ENCODE measurements around the gene AHCYL2. TPM values are rescaled to one million over a fixed set of nuclear protein-coding genes. Genes with fewer than 3 reads are reported as not detected.

The AHCYL2 gene
- polyA plus RNA-seq, 3 donors = 10.7 to 14.6 (median 12.1) TPM

- Mint-ChIP-seq H3K4me1 (peaks cover 2% of the 10 kb centered on the region), H3K36me3 (peaks cover 26 to 29% of the 10 kb centered on the region in 2 donors), H3K4me3 (no peak overlapping the region), H3K9me3 (no peaks in the 10 kb centered on the region), H3K27me3 (ENCODE audit: low read depth in 3 of 3) (peaks cover 0 to 2% (median 0%) of the 10 kb centered on the region in 3 donors), H3K27ac (no peak overlapping the region)
- no peak for TF ChIP-seq CTCF (IDR thresholded peaks at IDR 0.05)
- Histone ChIP-seq H4K20me1 (ENCODE audit: insufficient read depth, low read length) (peaks cover 13% of the 10 kb centered on the region), H3K9ac (ENCODE audit: insufficient read depth, low read length, poor library complexity, severe bottlenecking) (no peak overlapping the region), H3K4me3 (replicated peaks in 1 of 3; ENCODE audit: low read depth in 2 of 3, low read length in 3 of 3) (no peak overlapping the region), H3K79me2 (ENCODE audit: insufficient read depth, low read length) (no peaks in the 10 kb centered on the region), H3K27me3 (ENCODE audit: control insufficient read depth in 2 of 2, insufficient read depth in 2 of 2, low read length in 2 of 2) (no peaks in the 10 kb centered on the region), H3K36me3 (replicated peaks in 1 of 2; ENCODE audit: control insufficient read depth in 1 of 2, insufficient read depth in 2 of 2, low read length in 2 of 2) (peaks cover 0 to 7% of the 10 kb centered on the region in 2 donors), H3K4me1 (ENCODE audit: control insufficient read depth in 1 of 2, insufficient read depth in 2 of 2, low read length in 2 of 2) (no peaks in the 10 kb centered on the region), H3K27ac (ENCODE audit: low read depth in 1 of 2, low read length in 2 of 2) (no peak overlapping the region), H3K9me3 (replicated peaks in 1 of 2; ENCODE audit: control insufficient read depth in 1 of 2, insufficient read depth in 1 of 2, low read length in 2 of 2) (no peaks in the 10 kb centered on the region), H3K4me2 (replicated peaks; ENCODE audit: extremely low read depth, low read length, poor library complexity, severe bottlenecking) (no peak overlapping the region), H2AFZ (ENCODE audit: insufficient read depth, low read depth, low read length, poor library complexity, severe bottlenecking) (no peak overlapping the region)
- whole genome bisulfite sequencing (ENCODE audit: insufficient coverage) = 100% methylated on average over 2 of the region's 5 CpGs
- intact Hi-C loops (cut with micrococcal nuclease) = no loop called here
- DNase-seq = no peak
Observed at GRCh38 chr7:129311429-129311828, 86.6 kb downstream of the AHCYL2 start.

GRCh38 chr7:129313282-129313681, 88.5 kb downstream of the AHCYL2 start:
- Histone ChIP-seq H4K20me1 (ENCODE audit: insufficient read depth, low read length) (peaks cover 2% of the 10 kb centered on the region), H3K4me1 (ENCODE audit: control insufficient read depth in 1 of 2, insufficient read depth in 2 of 2, low read length in 2 of 2) (no peaks in the 10 kb centered on the region), H3K9ac (ENCODE audit: insufficient read depth, low read length, poor library complexity, severe bottlenecking) (no peak overlapping the region), H3K79me2 (ENCODE audit: insufficient read depth, low read length) (no peaks in the 10 kb centered on the region), H3K36me3 (replicated peaks in 1 of 2; ENCODE audit: control insufficient read depth in 1 of 2, insufficient read depth in 2 of 2, low read length in 2 of 2) (peaks cover 0 to 7% of the 10 kb centered on the region in 2 donors), H3K4me2 (replicated peaks; ENCODE audit: extremely low read depth, low read length, poor library complexity, severe bottlenecking) (no peak overlapping the region), H3K9me3 (replicated peaks in 1 of 2; ENCODE audit: control insufficient read depth in 1 of 2, insufficient read depth in 1 of 2, low read length in 2 of 2) (no peaks in the 10 kb centered on the region), H2AFZ (ENCODE audit: insufficient read depth, low read depth, low read length, poor library complexity, severe bottlenecking) (no peak overlapping the region), H3K4me3 (replicated peaks in 1 of 3; ENCODE audit: low read depth in 2 of 3, low read length in 3 of 3) (no peak overlapping the region), H3K27me3 (ENCODE audit: control insufficient read depth in 2 of 2, insufficient read depth in 2 of 2, low read length in 2 of 2) (no peaks in the 10 kb centered on the region), H3K27ac (ENCODE audit: low read depth in 1 of 2, low read length in 2 of 2) (no peak overlapping the region)
- H3K27me3 Mint-ChIP-seq (ENCODE audit: low read depth in 3 of 3) = no peaks in the 10 kb centered on the region
- intact Hi-C loops (cut with micrococcal nuclease) = no loop called here
- TF ChIP-seq CTCF (IDR thresholded peaks at IDR 0.05) = no peak
- no peak overlapping the region for H3K27ac Mint-ChIP-seq
- no peak overlapping the region for H3K4me3 Mint-ChIP-seq
- WGBS (ENCODE audit: insufficient coverage) = 100% methylated on average over 2 of the region's 3 CpGs
- no peaks in the 10 kb centered on the region for H3K9me3 Mint-ChIP-seq
- H3K36me3 Mint-ChIP-seq = peaks cover 25 to 30% of the 10 kb centered on the region in 2 donors
- H3K4me1 Mint-ChIP-seq = no peaks in the 10 kb centered on the region
- DNase-seq = no peak
